GM23338 (cell line): ENCODE results near the gene RAPGEF3. TPM values are rescaled to one million over a fixed set of nuclear protein-coding genes. Genes with fewer than 3 reads are reported as not detected.

Experiments used
- ATAC-seq: fragments of 200-7000 bp; cut with Tn5 transposase; 3 replicates; pipeline ENCODE4 v1.9.1; 2020
- DNase-seq: peaks from one replicate; pipeline ENCODE4 v3.0.0-alpha.2; 2015; ENCODE audit warnings: low spot score
- H2AFZ ChIP-seq: fragments of 200-600 bp; sonication (generic); 2 replicates; pipeline ENCODE4 v1.8.0; 2016; ENCODE audit warnings: antibody characterized with exemption, mild to moderate bottlenecking, moderate library complexity
- H3F3A ChIP-seq: fragments of 200-600 bp; sonication (generic); replicated peaks from 2 replicates; pipeline ENCODE4 v1.8.0; 2017; ENCODE audit warnings: antibody characterized with exemption, mixed run types, low read depth
- H3K27ac ChIP-seq: fragments of 200-600 bp; sonication (generic); 2 replicates; pipeline ENCODE4 v1.6.1; 2016; ENCODE audit warnings: low read depth
- H3K27me3 ChIP-seq: fragments of 200-600 bp; sonication (generic); 2 replicates; pipeline ENCODE4 v1.8.0; 2016; ENCODE audit warnings: mild to moderate bottlenecking, mixed run types, moderate library complexity; ENCODE audit not compliant: insufficient read depth
- H3K36me3 ChIP-seq: fragments of 200-600 bp; sonication (generic); 2 replicates; pipeline ENCODE4 v1.8.0; 2016; ENCODE audit warnings: mild to moderate bottlenecking; ENCODE audit not compliant: insufficient read depth
- H3K4me1 ChIP-seq: fragments of 200-600 bp; sonication (generic); 2 replicates; pipeline ENCODE4 v1.8.0; 2016; ENCODE audit warnings: mild to moderate bottlenecking, moderate library complexity; ENCODE audit not compliant: insufficient read depth
- H3K4me2 ChIP-seq: fragments of 200-600 bp; sonication (generic); 2 replicates; pipeline ENCODE4 v1.7.1; 2017; ENCODE audit warnings: mixed run types
- H3K4me3 ChIP-seq: fragments of 200-600 bp; sonication (generic); 2 replicates; pipeline ENCODE4 v1.6.1; 2016; ENCODE audit warnings: mixed run types
- H3K79me2 ChIP-seq: fragments of 200-600 bp; sonication (generic); replicated peaks from 2 replicates; pipeline ENCODE4 v1.8.0; 2017; ENCODE audit warnings: mild to moderate bottlenecking; ENCODE audit not compliant: insufficient read depth
- H3K9me2 ChIP-seq: fragments of 200-600 bp; sonication (generic); 2 replicates; pipeline ENCODE4 v1.8.0; 2017; ENCODE audit not compliant: insufficient read depth
- H4K20me1 ChIP-seq: fragments of 200-600 bp; sonication (generic); replicated peaks from 2 replicates; pipeline ENCODE4 v1.8.0; 2017; ENCODE audit warnings: mild to moderate bottlenecking; ENCODE audit not compliant: insufficient read depth
- H3K27ac Mint-ChIP-seq: 2 replicates; pipeline ENCODE4 v1.8.0; 2020; ENCODE audit warnings: inconsistent platforms, mild to moderate bottlenecking, moderate library complexity, mixed read lengths
- H3K27me3 Mint-ChIP-seq: 3 replicates; pipeline ENCODE4 v1.8.0; 2022; ENCODE audit warnings: low read depth, mild to moderate bottlenecking, moderate library complexity, mixed read lengths, inconsistent platforms; ENCODE audit not compliant: insufficient read depth, poor library complexity
- H3K36me3 Mint-ChIP-seq: 3 replicates; pipeline ENCODE4 v1.8.0; 2021; ENCODE audit warnings: low read depth, mild to moderate bottlenecking, inconsistent platforms, moderate library complexity, mixed read lengths
- H3K4me1 Mint-ChIP-seq: 3 replicates; pipeline ENCODE4 v1.8.0; 2020; ENCODE audit warnings: mild to moderate bottlenecking, inconsistent platforms, mixed read lengths
- H3K4me3 Mint-ChIP-seq: 3 replicates; pipeline ENCODE4 v1.8.0; 2021; ENCODE audit warnings: moderate library complexity, mild to moderate bottlenecking, inconsistent platforms, mixed read lengths
- H3K9me3 Mint-ChIP-seq: 3 replicates; pipeline ENCODE4 v1.8.0; 2020; ENCODE audit warnings: moderate library complexity, mild to moderate bottlenecking, inconsistent platforms, mixed read lengths
- CREB1 ChIP-seq: fragments of 250-450 bp; sonication (Bioruptor Pico); IDR thresholded peaks from 2 replicates; pipeline ENCODE4 v1.5.0; 2020; ENCODE audit warnings: low read depth, mild to moderate bottlenecking, moderate library complexity
- CTCF ChIP-seq, 2 experiments: fragments of 200-600 bp in 1 of 2; sonication (generic) in 1 of 2; conservative IDR thresholded peaks; 2 replicates each; pipeline versions ENCODE4 v1.5.1 to v1.6.1; 2016 to 2017; ENCODE audit warnings: antibody characterized with exemption in 2 of 2, low read depth in 2 of 2, mild to moderate bottlenecking in 2 of 2, moderate library complexity in 1 of 2
- ETS1 ChIP-seq: IDR thresholded peaks from 2 replicates; pipeline ENCODE4 v1.6.1; 2016; ENCODE audit warnings: antibody characterized with exemption
- EZH2 ChIP-seq: fragments of 200-600 bp; sonication (generic); IDR thresholded peaks from one replicate; pipeline ENCODE4 v1.8.0; 2017; ENCODE audit warnings: antibody characterized with exemption, mild to moderate bottlenecking, low read depth; ENCODE audit not compliant: unreplicated experiment
- EZH2phosphoT487 ChIP-seq: fragments of 200-600 bp; sonication (generic); IDR thresholded peaks from one replicate; pipeline ENCODE4 v1.8.1; 2018; ENCODE audit warnings: antibody characterized with exemption; ENCODE audit not compliant: unreplicated experiment
- JUNB ChIP-seq: IDR thresholded peaks from one replicate; pipeline ENCODE4 v1.6.1; 2016; ENCODE audit warnings: antibody characterized with exemption; ENCODE audit not compliant: unreplicated experiment
- NANOG ChIP-seq: IDR thresholded peaks from 2 replicates; pipeline ENCODE4 v1.6.1; 2016; ENCODE audit warnings: antibody characterized with exemption, borderline replicate concordance
- POLR2AphosphoS5 ChIP-seq: IDR thresholded peaks from 2 replicates; pipeline ENCODE4 v1.6.1; 2016; ENCODE audit warnings: antibody characterized with exemption, low read depth
- REST ChIP-seq: IDR thresholded peaks from one replicate; pipeline ENCODE4 v1.6.1; 2018; ENCODE audit warnings: antibody characterized with exemption; ENCODE audit not compliant: unreplicated experiment
- STAT1 ChIP-seq: IDR thresholded peaks from one replicate; pipeline ENCODE4 v1.6.1; 2016; ENCODE audit warnings: antibody characterized with exemption; ENCODE audit not compliant: unreplicated experiment
- ZNF114 ChIP-seq: fragments of 250-450 bp; sonication (Bioruptor Pico); IDR thresholded peaks from 2 replicates; pipeline ENCODE4 v1.5.0; 2020; ENCODE audit warnings: mild to moderate bottlenecking, moderate library complexity
- ZNF331 ChIP-seq: fragments of 250-450 bp; sonication (Bioruptor Pico); IDR thresholded peaks from 2 replicates; pipeline ENCODE4 v1.5.0; 2020; ENCODE audit warnings: low read depth, mild to moderate bottlenecking, moderate library complexity
- polyA plus RNA-seq: library from polyadenylated mRNA; unstranded; fragments of >200 nt; fragmentation: Nextera tagmentation; extraction: Ambion mirVana; gene quantifications from 2 replicates; pipeline ENCODE4 v1.2.1, GENCODE V29; 2016
- total RNA-seq: library from RNA; depleted of rRNA; stranded (reverse); fragments of >200 nt; shearing (Covaris generic); gene quantifications from 2 replicates; pipeline ENCODE4 v1.2.3, GENCODE V29; 2014
- TF ChIP-seq, protein P1 (sequence below): fragments of 250-450 bp; sonication (Bioruptor Pico); IDR thresholded peaks from 2 replicates; pipeline ENCODE4 v1.5.0; 2020; ENCODE audit warnings: mild to moderate bottlenecking, moderate library complexity

RAPGEF3 gene
- total and polyA plus RNA-seq, 2 experiments from 2014 or later: 2.3 to 11.8 TPM

GRCh38 chr12:47707355-47707754 is 51.3 kb downstream of the RAPGEF3 start:
- TF ChIP-seq CREB1 (CRISPR knock-in tag) (no peak), EZH2phosphoT487 (no peak), CTCF (conservative IDR thresholded peaks at IDR 0.05; ENCODE audit: low read depth in 2 of 2) (no peak), REST (no peak), POLR2AphosphoS5 (no peak), JUNB (no peak), EZH2 (no peak), STAT1 (no peak), NANOG (no peak), ZNF114 (CRISPR knock-in tag) (no peak), ZNF331 (CRISPR knock-in tag) (no peak), ETS1 (no peak)
- TF ChIP-seq, protein P1, sequence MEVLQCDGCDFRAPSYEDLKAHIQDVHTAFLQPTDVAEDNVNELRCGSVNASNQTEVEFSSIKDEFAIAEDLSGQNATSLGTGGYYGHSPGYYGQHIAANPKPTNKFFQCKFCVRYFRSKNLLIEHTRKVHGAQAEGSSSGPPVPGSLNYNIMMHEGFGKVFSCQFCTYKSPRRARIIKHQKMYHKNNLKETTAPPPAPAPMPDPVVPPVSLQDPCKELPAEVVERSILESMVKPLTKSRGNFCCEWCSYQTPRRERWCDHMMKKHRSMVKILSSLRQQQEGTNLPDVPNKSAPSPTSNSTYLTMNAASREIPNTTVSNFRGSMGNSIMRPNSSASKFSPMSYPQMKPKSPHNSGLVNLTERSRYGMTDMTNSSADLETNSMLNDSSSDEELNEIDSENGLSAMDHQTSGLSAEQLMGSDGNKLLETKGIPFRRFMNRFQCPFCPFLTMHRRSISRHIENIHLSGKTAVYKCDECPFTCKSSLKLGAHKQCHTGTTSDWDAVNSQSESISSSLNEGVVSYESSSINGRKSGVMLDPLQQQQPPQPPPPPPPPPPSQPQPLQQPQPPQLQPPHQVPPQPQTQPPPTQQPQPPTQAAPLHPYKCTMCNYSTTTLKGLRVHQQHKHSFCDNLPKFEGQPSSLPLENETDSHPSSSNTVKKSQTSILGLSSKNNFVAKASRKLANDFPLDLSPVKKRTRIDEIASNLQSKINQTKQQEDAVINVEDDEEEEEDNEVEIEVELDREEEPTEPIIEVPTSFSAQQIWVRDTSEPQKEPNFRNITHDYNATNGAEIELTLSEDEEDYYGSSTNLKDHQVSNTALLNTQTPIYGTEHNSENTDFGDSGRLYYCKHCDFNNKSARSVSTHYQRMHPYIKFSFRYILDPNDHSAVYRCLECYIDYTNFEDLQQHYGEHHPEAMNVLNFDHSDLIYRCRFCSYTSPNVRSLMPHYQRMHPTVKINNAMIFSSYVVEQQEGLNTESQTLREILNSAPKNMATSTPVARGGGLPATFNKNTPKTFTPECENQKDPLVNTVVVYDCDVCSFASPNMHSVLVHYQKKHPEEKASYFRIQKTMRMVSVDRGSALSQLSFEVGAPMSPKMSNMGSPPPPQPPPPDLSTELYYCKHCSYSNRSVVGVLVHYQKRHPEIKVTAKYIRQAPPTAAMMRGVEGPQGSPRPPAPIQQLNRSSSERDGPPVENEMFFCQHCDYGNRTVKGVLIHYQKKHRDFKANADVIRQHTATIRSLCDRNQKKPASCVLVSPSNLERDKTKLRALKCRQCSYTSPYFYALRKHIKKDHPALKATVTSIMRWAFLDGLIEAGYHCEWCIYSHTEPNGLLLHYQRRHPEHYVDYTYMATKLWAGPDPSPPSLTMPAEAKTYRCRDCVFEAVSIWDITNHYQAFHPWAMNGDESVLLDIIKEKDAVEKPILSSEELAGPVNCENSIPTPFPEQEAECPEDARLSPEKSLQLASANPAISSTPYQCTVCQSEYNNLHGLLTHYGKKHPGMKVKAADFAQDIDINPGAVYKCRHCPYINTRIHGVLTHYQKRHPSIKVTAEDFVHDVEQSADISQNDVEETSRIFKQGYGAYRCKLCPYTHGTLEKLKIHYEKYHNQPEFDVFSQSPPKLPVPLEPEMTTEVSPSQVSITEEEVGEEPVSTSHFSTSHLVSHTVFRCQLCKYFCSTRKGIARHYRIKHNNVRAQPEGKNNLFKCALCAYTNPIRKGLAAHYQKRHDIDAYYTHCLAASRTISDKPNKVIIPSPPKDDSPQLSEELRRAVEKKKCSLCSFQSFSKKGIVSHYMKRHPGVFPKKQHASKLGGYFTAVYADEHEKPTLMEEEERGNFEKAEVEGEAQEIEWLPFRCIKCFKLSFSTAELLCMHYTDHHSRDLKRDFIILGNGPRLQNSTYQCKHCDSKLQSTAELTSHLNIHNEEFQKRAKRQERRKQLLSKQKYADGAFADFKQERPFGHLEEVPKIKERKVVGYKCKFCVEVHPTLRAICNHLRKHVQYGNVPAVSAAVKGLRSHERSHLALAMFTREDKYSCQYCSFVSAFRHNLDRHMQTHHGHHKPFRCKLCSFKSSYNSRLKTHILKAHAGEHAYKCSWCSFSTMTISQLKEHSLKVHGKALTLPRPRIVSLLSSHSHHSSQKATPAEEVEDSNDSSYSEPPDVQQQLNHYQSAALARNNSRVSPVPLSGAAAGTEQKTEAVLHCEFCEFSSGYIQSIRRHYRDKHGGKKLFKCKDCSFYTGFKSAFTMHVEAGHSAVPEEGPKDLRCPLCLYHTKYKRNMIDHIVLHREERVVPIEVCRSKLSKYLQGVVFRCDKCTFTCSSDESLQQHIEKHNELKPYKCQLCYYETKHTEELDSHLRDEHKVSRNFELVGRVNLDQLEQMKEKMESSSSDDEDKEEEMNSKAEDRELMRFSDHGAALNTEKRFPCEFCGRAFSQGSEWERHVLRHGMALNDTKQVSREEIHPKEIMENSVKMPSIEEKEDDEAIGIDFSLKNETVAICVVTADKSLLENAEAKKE (CRISPR knock-in tag): no peak
- ATAC-seq: no peak
- peaks cover 3% of the 10 kb centered on the region for H3K27me3 Mint-ChIP-seq
- Histone ChIP-seq H3K27me3 (no peaks in the 10 kb centered on the region), H3K9me2 (no peaks in the 10 kb centered on the region), H3K36me3 (no peaks in the 10 kb centered on the region), H3K27ac (no peak overlapping the region), H2AFZ (no peak overlapping the region), H3F3A (no peaks in the 10 kb centered on the region), H3K4me2 (no peak overlapping the region), H3K4me3 (no peak overlapping the region), H3K4me1 (peaks cover 5% of the 10 kb centered on the region), H3K79me2 (peaks cover 31% of the 10 kb centered on the region), H4K20me1 (no peaks in the 10 kb centered on the region)
- H3K27ac Mint-ChIP-seq: no peak overlapping the region
- H3K4me3 Mint-ChIP-seq: no peak overlapping the region
- peaks cover 3% of the 10 kb centered on the region for H3K36me3 Mint-ChIP-seq
- H3K9me3 Mint-ChIP-seq: no peaks in the 10 kb centered on the region
- H3K4me1 Mint-ChIP-seq: peaks cover 19% of the 10 kb centered on the region
- DNase-seq: no peak
